Common myeloid progenitor, CD34-positive (primary cell): ENCODE data around the gene WNT5B.

Source experiments
- CTCF ChIA-PET: fragments of 350-600 bp; sonication (Branson Sonifier 250); formaldehyde crosslinking; loops from one replicate; lab custom pipeline; 2021; ENCODE audit warnings: antibody characterized with exemption; lab: Charles Lee
- POLR2A ChIA-PET: fragments of 350-600 bp; sonication (Branson Sonifier 250); formaldehyde crosslinking; loops from one replicate; lab custom pipeline; 2021; ENCODE audit warnings: antibody characterized with exemption; lab: Charles Lee
- DNase-seq, 3 donors: peaks; one replicate each; pipeline versions ENCODE4 v3.0.0 to v3.0.0-alpha.2; 2013
- H3K27ac ChIP-seq, 2 experiments: 1 replicate in 1 of 2; 2 replicates in 1 of 2; pipeline ENCODE4 v1.7.0; 2013; ENCODE audit warnings: inconsistent platforms in 2 of 2, low read length in 2 of 2, mild to moderate bottlenecking in 2 of 2, low read depth in 1 of 2, moderate library complexity in 1 of 2; ENCODE audit not compliant: severe bottlenecking in 2 of 2, insufficient read depth in 1 of 2, poor library complexity in 1 of 2
- H3K27me3 ChIP-seq, 5 experiments: replicated peaks in 2 of 5; 1 replicate in 3 of 5; 2 replicates in 2 of 5; pipeline versions ENCODE4 v1.6.1 to v1.7.0; 2013; ENCODE audit warnings: low read length in 4 of 5, mild to moderate bottlenecking in 2 of 5, moderate library complexity in 2 of 5, inconsistent platforms in 1 of 5; ENCODE audit not compliant: insufficient read depth in 5 of 5, control insufficient read depth in 4 of 5
- H3K36me3 ChIP-seq, 4 experiments: 1 replicate in 2 of 4; 2 replicates in 2 of 4; pipeline versions ENCODE4 v1.6.1 to v1.7.0; 2013; ENCODE audit warnings: low read length in 3 of 4, control low read depth in 1 of 4, mild to moderate bottlenecking in 1 of 4; ENCODE audit not compliant: control insufficient read depth in 4 of 4, insufficient read depth in 4 of 4
- H3K4me1 ChIP-seq, 4 experiments: 1 replicate in 3 of 4; 2 replicates in 1 of 4; pipeline versions ENCODE4 v1.6.1 to v1.7.1; 2013; ENCODE audit warnings: low read length in 3 of 4, mild to moderate bottlenecking in 3 of 4, control low read depth in 1 of 4, inconsistent platforms in 1 of 4, moderate library complexity in 1 of 4; ENCODE audit not compliant: control insufficient read depth in 4 of 4, insufficient read depth in 4 of 4; ENCODE audit errors: control extremely low read depth in 1 of 4
- H3K4me3 ChIP-seq, 7 experiments: 1 replicate in 4 of 7; 2 replicates in 3 of 7; pipeline versions ENCODE4 v1.5.1 to v1.7.0; 2013; ENCODE audit warnings: mild to moderate bottlenecking in 7 of 7, low read length in 6 of 7, moderate library complexity in 6 of 7, inconsistent platforms in 2 of 7, low read depth in 2 of 7, control low read depth in 1 of 7; ENCODE audit not compliant: insufficient read depth in 4 of 7, control insufficient read depth in 1 of 7; ENCODE audit errors: extremely low read depth in 1 of 7
- H3K9me3 ChIP-seq, 5 experiments: 1 replicate in 4 of 5; 2 replicates in 1 of 5; pipeline versions ENCODE4 v1.6.1 to v1.7.1; 2013; ENCODE audit warnings: low read length in 4 of 5, mild to moderate bottlenecking in 2 of 5, inconsistent platforms in 1 of 5, low read depth in 1 of 5, moderate library complexity in 1 of 5; ENCODE audit not compliant: control insufficient read depth in 4 of 5, insufficient read depth in 2 of 5; ENCODE audit errors: control extremely low read depth in 1 of 5
- WGBS: methylation state at CpG from one replicate; pipeline ENCODE4 v1.1.5; 2013; ENCODE audit not compliant: insufficient coverage; 5-methylcytosine and 5-hydroxymethylcytosine counted together

The WNT5B gene

DNA sequence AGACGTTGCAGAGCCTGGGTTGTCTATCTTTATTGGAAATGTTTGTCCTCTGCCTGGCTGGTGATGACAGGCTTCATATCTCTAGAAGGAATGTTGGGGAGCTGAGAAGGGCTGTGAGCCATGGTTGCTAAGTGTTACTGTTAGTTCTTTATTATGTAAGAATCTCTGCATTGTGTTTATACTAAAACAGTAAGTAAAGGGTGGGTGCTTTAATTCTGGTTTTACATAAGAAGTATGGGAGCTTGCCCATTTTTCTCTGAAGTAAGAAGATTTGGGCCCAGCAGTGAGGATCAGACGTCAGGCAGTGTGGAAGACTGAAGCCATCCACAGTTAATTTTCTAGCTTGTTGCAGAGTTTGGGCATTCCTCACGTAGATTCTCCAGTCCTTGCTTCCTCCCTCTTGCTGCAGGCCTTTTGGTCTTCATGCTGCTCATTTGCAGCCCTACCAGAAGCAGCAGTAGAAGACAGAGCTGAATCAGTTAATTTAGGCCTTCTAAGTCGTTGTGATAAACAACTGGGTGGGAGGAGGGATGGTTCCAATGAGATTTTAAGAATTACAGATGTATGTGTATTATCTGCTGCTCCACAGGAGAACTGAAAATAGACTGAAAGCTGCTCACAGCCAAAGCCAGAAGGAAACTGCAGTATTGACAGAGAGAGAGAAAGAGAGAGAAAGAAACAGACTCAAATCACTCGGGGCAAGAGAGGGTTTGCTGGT lies 21.4 kb downstream of the WNT5B start:
- Histone ChIP-seq H3K4me1 (peaks cover 2 to 10% (median 6%) of the 10 kb centered on the region in 4 experiments), H3K27ac (no peak overlapping the region), H3K4me3 (no peak overlapping the region), H3K27me3 (no peaks in the 10 kb centered on the region), H3K9me3 (no peaks in the 10 kb centered on the region), H3K36me3 (no peaks in the 10 kb centered on the region)
- CTCF ChIA-PET: interaction anchor here (1.0 to 17.1 kb wide), 10 partner anchors 10 to 289 kb away, joined by 3 to 268 read pairs (median 4); partner anchors contain the start of gene WNT5B
- POLR2A ChIA-PET: interaction anchor here (0.6 kb wide), 1 partner anchor 366 kb away, joined by 3 read pairs; no protein-coding TSS in a partner anchor
- 87% methylated on average over 4 of the region's 5 CpGs for WGBS
- no peak for DNase-seq

DNA sequence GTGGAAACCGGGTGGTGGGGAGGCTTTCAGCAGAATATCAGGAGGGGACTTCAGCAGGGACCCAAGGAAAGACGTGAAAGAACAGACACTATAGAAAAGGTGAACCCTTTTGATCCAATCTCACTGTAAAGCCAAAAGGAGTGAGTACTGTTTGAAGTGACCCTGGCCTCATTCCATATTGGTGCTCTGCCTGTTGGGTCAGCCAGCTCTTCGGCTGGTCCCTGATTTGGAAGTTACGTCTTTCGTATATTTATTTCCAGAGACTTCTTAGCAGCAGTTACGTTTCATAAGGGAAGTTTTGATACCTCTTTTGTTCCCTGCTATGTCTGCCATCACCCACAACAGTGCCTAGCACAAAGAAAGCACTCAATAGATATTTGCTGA lies 21.9 kb downstream of the WNT5B start:
- POLR2A ChIA-PET: interaction anchor here (0.6 kb wide), 2 partner anchors 366 to 1932 kb away, joined by 3 read pairs; no protein-coding TSS in a partner anchor
- H3K27ac ChIP-seq: no peak overlapping the region
- no peak for DNase-seq
- WGBS: 100% methylated on average over 3 of the region's 6 CpGs
- no peak overlapping the region for H3K4me3 ChIP-seq
- no peaks in the 10 kb centered on the region for H3K36me3 ChIP-seq
- peaks cover 2 to 10% (median 6%) of the 10 kb centered on the region in 4 experiments for H3K4me1 ChIP-seq
- H3K27me3 ChIP-seq: no peaks in the 10 kb centered on the region
- CTCF ChIA-PET: interaction anchor here (1.1 to 17.1 kb wide), 6 partner anchors 19 to 290 kb away, joined by 3 to 268 read pairs (median 6); partner anchors contain the start of gene WNT5B
- no peaks in the 10 kb centered on the region for H3K9me3 ChIP-seq

DNA sequence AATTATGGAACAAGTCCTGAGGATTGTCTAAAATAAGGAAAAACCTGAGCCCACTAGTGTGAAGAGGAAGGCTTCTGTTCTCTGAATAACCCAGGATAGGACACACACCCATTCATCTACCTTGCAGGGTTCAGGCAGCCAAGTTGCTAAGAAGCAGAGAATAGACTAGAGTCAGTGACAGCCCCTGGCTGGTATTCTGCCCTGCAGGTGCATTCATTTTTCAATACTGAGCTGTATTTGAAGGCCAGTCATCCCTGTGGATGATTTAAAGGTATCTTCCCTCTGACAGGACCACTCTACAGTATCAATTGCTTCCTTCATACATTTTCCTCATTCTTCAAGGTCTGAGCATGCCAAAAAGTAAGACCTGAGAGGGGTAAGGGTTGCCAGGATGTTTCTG lies 22.9 kb downstream of the WNT5B start:
- Histone ChIP-seq H3K27me3 (no peaks in the 10 kb centered on the region), H3K4me1 (peaks cover 2 to 9% (median 4%) of the 10 kb centered on the region in 4 experiments), H3K4me3 (no peak overlapping the region), H3K9me3 (no peaks in the 10 kb centered on the region), H3K27ac (no peak overlapping the region), H3K36me3 (no peaks in the 10 kb centered on the region)
- CTCF ChIA-PET: interaction anchor here (0.8 to 17.1 kb wide), 7 partner anchors 9 to 289 kb away, joined by 3 to 268 read pairs (median 10); partner anchors contain the start of genes ADIPOR2 and WNT5B
- POLR2A ChIA-PET: interaction anchor here (1.5 kb wide), 1 partner anchor 139 kb away, joined by 3 read pairs; no protein-coding TSS in a partner anchor
- DNase-seq: no peak

DNA sequence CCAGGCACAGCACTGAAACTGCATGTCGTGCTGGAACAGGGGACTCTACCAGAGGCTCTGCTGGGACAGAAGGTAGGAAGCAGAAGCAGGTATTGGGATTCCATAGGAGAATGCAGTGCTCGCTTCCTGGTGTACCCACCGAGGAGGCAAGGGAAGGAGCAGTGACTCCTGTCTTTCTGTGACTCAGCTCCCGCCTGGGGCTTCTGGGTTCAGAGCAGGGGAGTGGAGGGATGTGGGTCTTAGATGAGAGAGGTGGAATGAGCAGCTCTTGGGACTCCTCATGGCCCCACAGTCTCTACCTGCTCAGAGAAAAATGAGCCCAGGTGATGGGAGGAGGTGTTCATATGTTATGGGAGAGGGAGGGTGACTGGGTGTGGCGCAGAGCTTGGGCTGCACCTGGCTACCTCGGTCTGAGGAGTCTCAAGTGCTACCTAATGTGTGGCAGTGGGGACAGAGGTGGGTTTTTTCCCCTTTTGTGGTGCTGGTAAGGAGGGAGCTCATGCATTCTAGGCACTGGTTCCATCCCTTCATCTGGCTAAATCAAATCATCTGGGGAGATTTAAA lies 26.3 kb downstream of the WNT5B start:
- Histone ChIP-seq H3K36me3 (no peaks in the 10 kb centered on the region), H3K4me3 (no peak overlapping the region), H3K9me3 (no peaks in the 10 kb centered on the region), H3K27me3 (no peaks in the 10 kb centered on the region), H3K4me1 (peaks cover 0 to 2% (median 1%) of the 10 kb centered on the region in 4 experiments), H3K27ac (no peak overlapping the region)
- no peak for DNase-seq
- ChIA-PET CTCF (interaction anchor here (0.7 to 17.1 kb wide), 8 partner anchors 11 to 285 kb away, joined by 3 to 268 read pairs (median 8); partner anchors contain the start of gene WNT5B), POLR2A (no interaction called here)
- WGBS: 100% methylated on average over 2 of the region's 6 CpGs

DNA sequence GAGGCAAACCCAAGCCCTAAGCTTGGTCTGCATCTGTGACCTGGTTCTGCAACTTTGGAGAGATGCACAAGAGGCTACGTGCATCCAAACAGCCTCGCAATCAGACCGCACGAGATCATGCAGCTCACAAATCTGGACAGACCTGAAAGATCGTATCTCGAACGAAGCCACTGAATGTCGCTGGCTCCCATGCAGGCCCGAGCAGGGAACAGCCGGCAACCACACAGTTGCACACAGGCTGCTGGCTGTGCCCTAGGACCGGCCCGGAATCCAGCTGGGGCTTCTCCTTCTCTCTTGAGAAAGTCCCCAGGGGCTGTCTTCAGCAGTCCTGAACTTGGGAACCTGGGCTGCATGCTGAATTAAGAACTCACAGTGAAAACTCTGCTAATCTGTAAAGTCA lies 27.9 kb downstream of the WNT5B start:
- 95% methylated on average over 12 of the region's 12 CpGs for WGBS
- H3K36me3 ChIP-seq: no peaks in the 10 kb centered on the region
- peaks cover 0 to 3% (median 1%) of the 10 kb centered on the region in 4 experiments for H3K4me1 ChIP-seq
- DNase-seq: no peak
- H3K9me3 ChIP-seq: no peaks in the 10 kb centered on the region
- ChIA-PET POLR2A (interaction anchor here (0.6 kb wide), 1 partner anchor 39 kb away, joined by 3 read pairs; no protein-coding TSS in a partner anchor), CTCF (interaction anchor here (0.6 to 17.1 kb wide), 9 partner anchors 8 to 138 kb away, joined by 3 to 268 read pairs (median 4); partner anchors contain the start of gene WNT5B)
- H3K27me3 ChIP-seq: no peaks in the 10 kb centered on the region
- no peak overlapping the region for H3K4me3 ChIP-seq
- H3K27ac ChIP-seq: no peak overlapping the region

DNA sequence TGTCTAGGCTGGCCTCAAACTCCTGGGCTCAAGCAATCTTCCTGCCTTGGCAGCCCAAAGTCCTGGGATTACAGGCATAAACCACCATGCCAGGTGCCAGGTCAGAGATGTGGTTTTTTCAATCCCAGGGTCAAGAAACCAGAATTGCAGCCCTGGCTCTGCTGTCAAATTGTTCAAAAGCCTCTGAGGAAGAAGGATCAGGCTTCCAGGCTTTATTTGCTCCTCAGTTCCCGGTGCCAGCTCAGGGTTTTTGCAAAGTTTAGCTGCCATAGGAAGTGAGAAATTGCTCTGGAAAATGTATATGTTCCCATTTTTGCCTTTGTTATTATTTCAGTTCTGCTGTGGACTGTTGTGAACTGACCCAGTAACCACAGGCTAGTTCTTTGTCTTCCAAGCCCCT lies 28.7 kb downstream of the WNT5B start:
- Histone ChIP-seq H3K27ac (no peak overlapping the region), H3K9me3 (no peaks in the 10 kb centered on the region), H3K4me1 (peaks cover 0 to 4% (median under 1%) of the 10 kb centered on the region in 4 experiments), H3K36me3 (no peaks in the 10 kb centered on the region), H3K4me3 (no peak overlapping the region), H3K27me3 (no peaks in the 10 kb centered on the region)
- ChIA-PET POLR2A (interaction anchor here (0.6 kb wide), 1 partner anchor 39 kb away, joined by 3 read pairs; no protein-coding TSS in a partner anchor), CTCF (interaction anchor here (1.1 to 17.1 kb wide), 5 partner anchors 9 to 133 kb away, joined by 4 to 268 read pairs (median 5); partner anchors contain the start of gene WNT5B)
- no CpG with 5 or more reads among the region's 1 CpG for WGBS
- DNase-seq: no peak
